HG03565 (cell line): ENCODE results near the gene VPS26C.

ENCODE experiments used
- ATAC-seq: cut with Tn5 transposase; IDR thresholded peaks from one replicate; pipeline ENCODE4 v1.9.1; 2021; ENCODE audit warnings: mild to moderate bottlenecking, moderate library complexity; ENCODE audit not compliant: unreplicated experiment

VPS26C gene

DNA sequence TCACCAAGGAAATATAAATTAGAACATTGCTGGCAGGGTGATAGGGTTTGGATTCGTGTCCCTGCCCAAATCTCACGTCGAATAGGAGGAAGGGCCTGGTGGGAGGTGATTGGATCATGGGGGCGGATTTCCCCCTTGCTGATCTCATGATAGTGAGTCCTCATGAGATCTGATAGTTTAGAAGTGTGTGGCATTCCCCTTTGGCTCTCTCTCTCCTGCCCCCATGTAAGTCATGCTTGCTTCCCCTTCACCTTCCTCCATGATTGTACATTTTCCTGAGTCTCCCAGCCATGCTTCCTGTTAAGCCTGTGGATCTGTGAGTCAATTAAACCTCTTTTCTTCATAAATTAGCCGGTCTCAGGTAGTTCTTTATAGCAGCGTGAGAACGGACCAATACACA, 60.6 kb downstream of the VPS26C start:
- no peak for ATAC-seq

DNA sequence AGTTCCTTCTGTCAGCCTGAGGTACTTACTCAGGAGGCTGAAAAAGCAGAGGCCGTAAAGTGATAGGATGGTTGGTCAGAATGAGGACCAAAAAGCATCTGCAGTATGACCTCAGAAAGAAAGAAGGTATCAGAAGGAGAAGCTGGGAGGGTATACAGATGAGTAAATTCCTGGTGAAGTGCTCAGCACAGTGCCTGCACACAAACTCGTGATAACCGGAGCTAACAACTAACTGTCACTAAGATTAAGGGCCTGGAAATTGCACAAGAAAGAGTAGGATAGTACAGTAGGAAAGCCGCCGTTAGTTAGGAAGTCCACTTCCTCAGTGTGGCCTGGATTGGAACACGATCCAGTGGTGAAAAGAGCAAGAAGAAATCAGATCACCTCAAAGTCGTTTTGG, 62.6 kb downstream of the VPS26C start:
- no peak for ATAC-seq

DNA sequence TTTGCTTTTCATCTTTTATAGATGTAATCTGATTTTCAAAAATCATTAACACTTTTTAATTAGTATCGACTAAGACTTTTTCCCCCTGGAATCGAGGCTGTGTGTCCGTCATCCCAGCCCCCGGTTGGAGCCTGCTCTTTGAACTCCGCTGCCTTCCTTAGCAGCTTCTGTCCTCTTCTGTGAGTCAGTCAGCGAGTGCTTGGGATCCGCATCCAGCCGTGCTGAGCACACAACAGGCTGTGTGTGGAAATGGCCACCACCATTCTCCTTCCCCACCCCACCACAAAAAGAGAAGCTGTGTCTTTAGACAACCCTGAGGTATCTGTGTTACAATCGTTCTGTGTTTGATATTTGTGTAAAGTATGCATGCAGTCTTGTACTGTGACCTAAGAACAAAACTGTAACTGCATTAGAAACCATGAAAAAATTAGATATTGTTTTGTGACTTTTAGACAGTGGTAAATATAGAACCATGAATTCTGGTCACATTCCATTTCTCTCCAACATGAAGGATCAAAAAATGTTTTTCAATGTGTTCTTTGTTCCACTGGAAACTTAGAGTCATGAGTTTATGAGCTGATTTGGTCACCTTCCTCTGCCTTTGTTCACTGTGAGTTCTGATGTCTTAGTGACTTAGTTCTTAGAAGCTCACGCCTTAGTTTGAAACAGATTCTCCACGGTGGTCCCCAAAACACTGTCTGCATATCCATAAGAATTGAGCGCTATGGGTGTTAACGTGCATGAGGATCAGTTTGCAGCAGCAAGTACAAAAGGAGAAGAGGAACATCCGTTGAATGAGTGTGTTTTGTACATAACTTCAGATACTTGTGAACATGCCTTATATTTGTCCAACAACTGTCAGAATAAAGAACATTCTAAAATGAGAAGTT, 64.7 kb downstream of the VPS26C start:
- ATAC-seq, result no peak

GRCh38 chr21:37200641-37201480, 66.3 kb downstream of the VPS26C start:
- no peak for ATAC-seq

GRCh38 chr21:37199057-37199924, 67.8 kb downstream of the VPS26C start:
- no peak for ATAC-seq

GRCh38 chr21:37197746-37198145, 69.4 kb downstream of the VPS26C start:
- ATAC-seq, result no peak

- ATAC-seq, result no peak
Measured at GRCh38 chr21:37196847-37197246, 70.3 kb downstream of the VPS26C start.

GRCh38 chr21:37195610-37196009, 71.5 kb downstream of the VPS26C start:
- ATAC-seq, result no peak

GRCh38 chr21:37195059-37195458, 72.1 kb downstream of the VPS26C start:
- ATAC-seq, result no peak

GRCh38 chr21:37193676-37194075, 73.5 kb downstream of the VPS26C start:
- ATAC-seq, result no peak

DNA sequence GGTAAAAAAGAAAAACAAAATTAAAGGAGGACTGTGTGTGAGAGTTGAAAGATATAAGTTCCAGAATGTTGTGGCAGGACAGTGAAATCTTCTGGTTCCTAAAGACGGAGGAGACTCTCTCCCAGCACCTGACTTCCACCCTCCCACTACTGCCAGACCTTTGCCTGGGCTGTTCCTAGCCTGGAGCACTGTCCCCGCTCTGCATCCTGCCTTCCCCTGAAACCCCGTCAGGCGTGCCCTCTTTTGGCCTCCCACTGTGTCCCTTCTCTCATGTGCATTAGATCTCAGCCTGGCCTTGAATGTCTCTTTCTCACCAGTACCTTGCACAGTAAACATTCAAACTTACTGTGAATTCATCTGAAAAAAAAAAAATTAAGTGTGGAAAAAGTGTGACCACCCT, 74.1 kb downstream of the VPS26C start:
- ATAC-seq, result no peak

GRCh38 chr21:37192019-37192418, 75.1 kb downstream of the VPS26C start:
- ATAC-seq, result no peak

DNA sequence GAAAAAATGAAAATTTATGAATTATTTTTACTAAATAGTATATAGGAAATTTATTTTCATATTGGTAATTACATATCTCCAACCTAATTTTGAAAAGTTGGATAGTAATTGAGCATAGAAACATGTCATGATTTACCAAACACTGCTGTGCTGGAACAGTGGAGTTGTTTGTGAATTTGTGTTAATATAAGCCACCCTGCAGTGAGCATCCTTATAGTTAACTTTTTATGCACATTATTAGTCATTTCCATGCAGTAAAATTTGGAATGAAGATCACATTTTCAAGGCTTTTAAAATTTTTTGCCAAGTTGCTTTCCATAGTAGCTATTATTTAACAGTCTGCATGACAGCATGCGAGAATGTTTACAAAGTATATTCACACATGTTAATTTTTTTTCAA, 78.3 kb downstream of the VPS26C start:
- no peak for ATAC-seq

- ATAC-seq, result no peak
Measured at GRCh38 chr21:37186983-37187382, 80.2 kb downstream of the VPS26C start.

DNA sequence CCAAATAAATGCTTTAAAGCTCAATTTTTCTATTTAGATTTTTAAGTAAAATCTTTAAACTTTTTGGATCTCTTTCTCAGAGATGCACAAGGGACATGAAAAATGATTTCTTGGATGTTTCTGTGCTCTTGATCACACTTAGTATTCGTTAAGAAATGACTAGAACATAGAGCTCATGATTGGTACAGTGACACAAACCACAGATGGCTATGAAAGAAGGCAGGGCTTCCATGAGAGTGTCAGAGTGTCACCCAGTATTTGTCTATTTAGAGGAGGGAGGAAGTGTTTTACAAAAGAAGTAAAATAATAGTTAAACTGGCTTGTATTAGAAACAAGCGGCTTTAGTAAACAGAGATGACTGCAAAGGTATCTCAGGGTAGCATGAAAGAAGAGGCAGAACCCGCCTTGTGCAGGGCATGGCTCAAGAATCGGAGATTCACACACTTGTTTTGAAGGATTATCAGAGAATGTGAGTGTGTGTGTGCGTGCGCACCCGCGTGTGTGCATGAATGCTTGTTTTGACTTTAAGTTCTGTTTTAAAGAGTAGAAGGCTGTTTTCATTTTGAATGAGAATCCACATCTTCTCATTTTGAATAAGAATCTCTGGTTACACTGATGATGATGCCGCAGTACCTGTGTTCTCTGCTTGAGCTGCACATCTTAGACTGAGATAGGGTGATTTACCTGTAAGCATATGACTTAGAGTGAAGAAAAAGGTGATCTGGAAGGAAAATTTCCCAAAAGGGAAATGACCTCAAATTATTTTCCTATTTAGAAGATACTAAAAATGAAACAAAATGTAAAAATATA, 82.1 kb downstream of the VPS26C start:
- ATAC-seq, result no peak

DNA sequence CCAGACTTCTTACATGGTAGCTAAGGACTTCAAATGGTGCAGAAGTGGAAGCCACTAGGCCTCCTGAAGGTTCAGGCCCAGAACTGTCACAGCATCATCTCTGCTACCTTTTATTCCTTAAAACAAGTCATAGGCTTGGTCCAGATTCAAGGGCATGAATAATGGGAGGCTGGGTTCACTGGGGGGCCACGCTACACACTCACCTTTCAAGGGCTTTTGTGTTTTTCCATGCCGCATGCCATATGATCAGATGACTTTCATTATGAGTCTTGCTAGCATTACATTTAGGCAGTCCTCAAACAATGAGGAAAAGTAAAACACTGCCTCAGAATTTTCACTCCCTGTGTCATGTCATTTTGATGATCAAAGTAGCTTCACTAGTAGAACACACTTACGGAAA, 83.4 kb downstream of the VPS26C start:
- ATAC-seq, result no peak

DNA sequence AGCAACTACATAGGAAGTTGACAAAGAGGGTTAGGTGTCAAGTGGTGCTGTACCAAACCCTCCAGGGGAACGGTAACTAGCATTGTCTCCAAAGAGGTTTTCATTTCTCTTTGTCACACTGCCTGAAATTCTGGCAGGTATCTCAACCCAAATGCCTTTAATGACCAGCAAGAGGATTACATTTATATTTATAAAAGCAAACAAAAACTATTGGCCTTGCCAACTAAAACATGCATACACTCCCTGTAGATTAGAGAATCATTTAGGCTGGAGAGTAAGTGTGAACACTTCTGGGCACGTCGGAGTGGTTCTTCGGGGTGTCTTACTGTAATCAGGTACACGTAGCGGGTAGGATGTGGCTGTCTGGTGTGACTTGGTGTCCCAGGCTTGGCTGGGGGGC, 84.9 kb downstream of the VPS26C start:
- no peak for ATAC-seq

DNA sequence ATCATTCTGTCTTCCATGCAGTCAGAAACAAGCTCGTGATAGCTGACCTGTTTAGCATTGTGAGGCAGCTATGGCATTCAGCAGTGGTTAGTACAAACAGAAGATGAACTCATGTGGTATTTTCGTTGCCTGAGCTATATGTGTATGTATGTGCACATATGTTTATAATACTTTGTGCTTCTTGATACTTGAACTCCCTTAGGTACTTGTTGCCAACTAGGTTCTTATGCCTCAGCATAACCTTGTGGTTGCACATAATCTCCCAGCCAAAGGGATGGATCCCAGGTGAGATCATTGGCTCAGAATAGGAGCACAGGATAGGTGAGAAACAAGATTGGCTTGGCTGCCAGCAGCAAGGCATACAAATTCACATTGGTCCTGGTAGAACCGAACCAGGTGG, 86.1 kb downstream of the VPS26C start:
- ATAC-seq, result no peak

DNA sequence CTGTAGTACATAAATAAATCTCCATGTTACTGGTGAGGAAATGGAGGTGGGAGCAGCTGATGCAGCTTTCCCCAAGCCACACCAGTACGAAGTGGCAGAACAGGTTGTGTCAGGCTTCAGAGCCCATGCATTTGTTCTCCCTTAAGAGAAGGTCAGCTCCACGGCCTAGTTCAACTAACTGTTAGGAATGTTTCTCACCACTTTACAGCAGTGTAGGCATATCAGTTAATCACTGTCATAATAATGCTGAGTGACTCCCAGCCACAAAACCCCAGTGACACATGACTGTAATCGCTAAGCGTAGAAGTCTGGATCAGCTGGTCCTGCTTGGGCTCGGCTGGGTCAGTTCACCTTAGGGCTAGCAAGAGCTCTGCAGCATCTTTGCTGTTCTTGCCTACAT, 90.4 kb downstream of the VPS26C start:
- no peak for ATAC-seq
